CD4-positive, alpha-beta memory T cell (primary cell): Measurements from ENCODE around the gene OR51V1. TPM values are rescaled to one million over a fixed set of nuclear protein-coding genes. Genes with fewer than 3 reads are reported as not detected.
"Not testable (repeated sequence)": the region's sequence is repeated elsewhere in the genome, so short reads cannot be mapped to it uniquely, and the experiment has no call there.

ENCODE experiments used
- CTCF ChIA-PET: fragments of 350-600 bp; sonication (Branson Sonifier 250); formaldehyde crosslinking; loops from one replicate; lab custom pipeline; 2021; ENCODE audit warnings: inconsistent platforms; ENCODE audit not compliant: partially characterized antibody; lab: Charles Lee
- POLR2A ChIA-PET: fragments of 350-600 bp; sonication (Branson Sonifier 250); formaldehyde crosslinking; loops from one replicate; lab custom pipeline; 2021; ENCODE audit not compliant: partially characterized antibody; lab: Charles Lee
- DNase-seq, 5 donors: peaks; one replicate each; pipeline versions ENCODE4 v3.0.0 to v3.0.0-alpha.2; 2020 to 2022; ENCODE audit warnings: mixed read lengths in 1 of 5
- H3K27ac ChIP-seq: one replicate; pipeline ENCODE4 v1.7.0; 2013; ENCODE audit warnings: low read depth, low read length
- H3K27me3 ChIP-seq: 2 replicates; pipeline ENCODE4 v1.7.0; 2013; ENCODE audit warnings: mild to moderate bottlenecking, low read length, moderate library complexity; ENCODE audit not compliant: insufficient read depth
- H3K36me3 ChIP-seq: 2 replicates; pipeline ENCODE4 v1.7.0; 2013; ENCODE audit warnings: mild to moderate bottlenecking, low read length, moderate library complexity; ENCODE audit not compliant: insufficient read depth
- H3K4me1 ChIP-seq: 2 replicates; pipeline ENCODE4 v1.7.0; 2013; ENCODE audit warnings: mild to moderate bottlenecking, low read length, moderate library complexity; ENCODE audit not compliant: insufficient read depth
- H3K4me3 ChIP-seq, 2 donors: one replicate each; pipeline ENCODE4 v1.7.0; 2013; ENCODE audit warnings: low read length in 2 of 2, mild to moderate bottlenecking in 1 of 2
- H3K9me3 ChIP-seq, 2 donors: one replicate each; pipeline ENCODE4 v1.7.0; 2013; ENCODE audit warnings: low read length in 2 of 2, control low read depth in 1 of 2; ENCODE audit not compliant: control insufficient read depth in 1 of 2
- H3K27ac Mint-ChIP-seq, 7 donors: one replicate each; pipeline ENCODE4 v1.8.0; 2020 to 2021; ENCODE audit warnings: mixed read lengths in 7 of 7, mild to moderate bottlenecking in 6 of 7, inconsistent platforms in 3 of 7, moderate library complexity in 3 of 7
- H3K27me3 Mint-ChIP-seq, 2 donors: one replicate each; pipeline ENCODE4 v1.8.0; 2020 to 2021; ENCODE audit warnings: mixed read lengths in 2 of 2
- H3K36me3 Mint-ChIP-seq, 2 donors: one replicate each; pipeline ENCODE4 v1.8.0; 2020 to 2021; ENCODE audit warnings: mixed read lengths in 2 of 2, inconsistent platforms in 1 of 2, mild to moderate bottlenecking in 1 of 2
- H3K4me1 Mint-ChIP-seq, 4 donors: one replicate each; pipeline ENCODE4 v1.8.0; 2020 to 2021; ENCODE audit warnings: mixed read lengths in 4 of 4, mild to moderate bottlenecking in 1 of 4
- H3K4me3 Mint-ChIP-seq, 8 donors: one replicate each; pipeline ENCODE4 v1.8.0; 2020 to 2021; ENCODE audit warnings: mixed read lengths in 8 of 8, mild to moderate bottlenecking in 7 of 8, moderate library complexity in 6 of 8, inconsistent platforms in 3 of 8
- H3K9me3 Mint-ChIP-seq, 8 donors: one replicate each; pipeline ENCODE4 v1.8.0; 2020 to 2021; ENCODE audit warnings: mixed read lengths in 8 of 8, mild to moderate bottlenecking in 5 of 8, inconsistent platforms in 3 of 8, moderate library complexity in 1 of 8
- intact Hi-C: fragments of 100-400 bp; cut with micrococcal nuclease; formaldehyde crosslinking; loops from one replicate; pipeline ENCODE4 v1.15.1; 2023
- polyA plus RNA-seq, 2 donors: library from polyadenylated mRNA; unstranded; fragments of 300-500 nt; fragmentation: Illumina TruSeq; gene quantifications; one replicate each; pipeline ENCODE4 v1.2.3, GENCODE V29; 2021
- total RNA-seq, 2 experiments: library from RNA; stranded (reverse); gene quantifications; one replicate each; pipeline ENCODE4 v1.2.3, GENCODE V29; 2021

Gene OR51V1
- total and polyA plus RNA-seq, 4 experiments from 2014 or later = not detected

- H3K4me1 Mint-ChIP-seq = no peaks in the 10 kb centered on the region
- Histone ChIP-seq H3K36me3 (no peaks in the 10 kb centered on the region), H3K27ac (no peak overlapping the region), H3K27me3 (no peaks in the 10 kb centered on the region), H3K4me3 (no peak overlapping the region), H3K4me1 (no peaks in the 10 kb centered on the region), H3K9me3 (no peaks in the 10 kb centered on the region)
- no peaks in the 10 kb centered on the region for H3K36me3 Mint-ChIP-seq
- intact Hi-C loops = no loop called here
- H3K27ac Mint-ChIP-seq = no peak overlapping the region
- DNase-seq = no peak
- ChIA-PET CTCF (no interaction called here), POLR2A (no interaction called here)
- H3K9me3 Mint-ChIP-seq = peaks cover 0 to 2% (median 0%) of the 10 kb centered on the region in 8 donors
- no peaks in the 10 kb centered on the region for H3K27me3 Mint-ChIP-seq
- no peak overlapping the region for H3K4me3 Mint-ChIP-seq
Observed at GRCh38 chr11:5171856-5172255, 28.6 kb downstream of the OR51V1 start.

DNA sequence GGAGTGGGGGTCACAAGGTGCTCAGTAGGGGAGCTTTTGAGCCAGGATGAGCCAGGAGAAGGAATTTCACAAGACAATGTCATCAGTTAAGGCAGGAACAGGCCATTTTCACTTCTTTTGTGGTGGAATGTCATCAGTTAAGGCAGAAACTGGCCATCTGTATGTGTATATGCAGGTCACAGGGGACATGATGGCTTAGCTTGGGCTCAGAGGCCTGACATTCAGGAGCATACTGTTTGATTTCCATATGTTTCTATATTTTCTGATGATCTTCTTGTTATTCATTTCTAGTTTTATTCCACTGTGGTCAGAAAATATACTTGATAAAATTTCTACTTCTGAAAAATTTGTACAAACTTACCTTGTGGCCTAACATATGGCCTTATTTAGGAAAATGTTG is 34.6 kb downstream of the OR51V1 start:
- CTCF ChIA-PET, H3K27me3 Mint-ChIP-seq, POLR2A ChIA-PET, H3K4me3 Mint-ChIP-seq, H3K4me1 ChIP-seq, H3K4me1 Mint-ChIP-seq, H3K27ac ChIP-seq, H3K36me3 ChIP-seq, H3K9me3 Mint-ChIP-seq, H3K27me3 ChIP-seq, H3K9me3 ChIP-seq, H3K27ac Mint-ChIP-seq, H3K4me3 ChIP-seq, intact Hi-C loops, DNase-seq, H3K36me3 Mint-ChIP-seq: not testable (repeated sequence)

- H3K27me3 Mint-ChIP-seq, H3K4me3 Mint-ChIP-seq, H3K27ac Mint-ChIP-seq, DNase-seq, H3K27me3 ChIP-seq, intact Hi-C loops, H3K27ac ChIP-seq, H3K4me3 ChIP-seq, H3K9me3 ChIP-seq, H3K36me3 ChIP-seq, H3K36me3 Mint-ChIP-seq, CTCF ChIA-PET, POLR2A ChIA-PET, H3K4me1 Mint-ChIP-seq, H3K9me3 Mint-ChIP-seq, H3K4me1 ChIP-seq: not testable (repeated sequence)
Observed at GRCh38 chr11:5164807-5165206, 35.7 kb downstream of the OR51V1 start.

DNA sequence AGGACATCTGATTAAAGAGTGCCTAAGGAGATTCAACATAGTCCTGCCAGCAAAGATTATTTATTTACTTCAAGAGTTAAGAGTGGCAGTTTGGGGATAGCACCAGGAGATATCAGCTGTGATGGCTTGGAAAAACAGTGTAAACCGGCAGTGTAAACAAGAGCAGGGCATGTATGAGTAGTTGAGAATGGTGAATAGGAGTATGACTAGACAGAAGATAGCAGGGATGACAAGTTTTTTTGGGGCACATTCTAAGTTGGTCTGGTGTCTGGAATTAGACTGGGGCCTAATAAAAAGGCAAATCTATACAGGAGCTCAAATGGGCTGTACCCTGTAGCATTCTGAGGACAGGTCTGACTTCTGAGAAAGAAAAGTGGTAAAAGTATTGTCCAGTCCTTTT is 39.4 kb downstream of the OR51V1 start:
- H3K4me1 Mint-ChIP-seq, H3K36me3 Mint-ChIP-seq, H3K27ac Mint-ChIP-seq, intact Hi-C loops, H3K9me3 Mint-ChIP-seq, H3K4me3 ChIP-seq, DNase-seq, H3K27me3 Mint-ChIP-seq, H3K27me3 ChIP-seq, H3K36me3 ChIP-seq, CTCF ChIA-PET, H3K4me1 ChIP-seq, H3K9me3 ChIP-seq, H3K27ac ChIP-seq, POLR2A ChIA-PET, H3K4me3 Mint-ChIP-seq: not testable (repeated sequence)

DNA sequence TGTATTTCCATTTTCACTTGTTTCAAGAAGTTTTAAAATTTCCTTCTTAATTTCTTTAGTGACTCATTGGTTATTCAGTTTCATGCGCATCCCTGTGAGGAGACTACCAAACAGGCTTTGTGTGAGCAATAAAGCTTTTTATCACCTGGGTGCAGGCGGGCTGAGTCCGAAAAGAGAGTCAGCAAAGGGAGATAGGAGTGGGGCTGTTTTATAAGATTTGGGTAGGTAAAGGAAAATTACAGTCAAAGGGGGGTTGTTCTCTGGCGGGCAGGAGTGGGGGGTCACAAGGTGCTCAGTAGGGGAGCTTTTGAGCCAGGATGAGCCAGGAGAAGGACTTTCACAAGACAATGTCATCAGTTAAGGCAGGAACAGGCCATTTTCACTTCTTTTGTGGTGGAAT is 40.3 kb downstream of the OR51V1 start:
- CTCF ChIA-PET, H3K27ac ChIP-seq, H3K9me3 ChIP-seq, H3K4me1 Mint-ChIP-seq, H3K36me3 ChIP-seq, H3K4me3 ChIP-seq, DNase-seq, intact Hi-C loops, H3K4me1 ChIP-seq, H3K27me3 ChIP-seq, H3K27ac Mint-ChIP-seq, POLR2A ChIA-PET, H3K27me3 Mint-ChIP-seq, H3K36me3 Mint-ChIP-seq, H3K9me3 Mint-ChIP-seq, H3K4me3 Mint-ChIP-seq: not testable (repeated sequence)

GRCh38 chr11:5159806-5160205 is 40.7 kb downstream of the OR51V1 start:
- ChIA-PET POLR2A (no interaction called here), CTCF (no interaction called here)
- H3K27me3 ChIP-seq = no peaks in the 10 kb centered on the region
- intact Hi-C loops = no loop called here
- Mint-ChIP-seq H3K27me3 (peaks cover 4 to 9% of the 10 kb centered on the region in 2 donors), H3K36me3 (no peaks in the 10 kb centered on the region), H3K27ac (no peak overlapping the region), H3K9me3 (peaks cover 0 to 3% (median 0%) of the 10 kb centered on the region in 8 donors), H3K4me3 (no peak overlapping the region), H3K4me1 (no peaks in the 10 kb centered on the region)
- no peaks in the 10 kb centered on the region for H3K4me1 ChIP-seq
- H3K4me3 ChIP-seq = no peak overlapping the region
- H3K36me3 ChIP-seq = no peaks in the 10 kb centered on the region
- DNase-seq = no peak
- H3K9me3 ChIP-seq = no peaks in the 10 kb centered on the region
- no peak overlapping the region for H3K27ac ChIP-seq

DNA sequence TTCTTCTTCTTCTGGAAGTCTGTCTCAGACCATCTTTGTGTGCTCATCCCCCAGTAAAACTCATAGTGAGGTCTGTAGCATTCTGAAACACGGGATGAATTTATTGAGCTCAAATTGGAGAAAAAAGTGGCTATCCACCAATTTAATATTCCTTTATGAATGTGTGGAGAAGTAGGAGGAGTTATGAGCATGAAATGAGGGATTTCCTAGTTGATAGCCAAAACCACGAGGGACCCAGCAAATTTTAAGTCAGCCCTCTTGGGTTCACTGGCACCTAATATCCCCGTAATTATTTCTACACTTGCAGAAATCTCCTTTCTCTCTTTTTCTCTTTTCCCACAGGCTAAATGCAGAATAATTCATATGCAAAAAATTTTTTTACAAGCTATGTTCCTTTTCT is 45.8 kb downstream of the OR51V1 start, which contains the start of gene OR52A1:
Gene OR52A1 (minus strand): TSS at position 101 of the 400 bp plus-strand sequence. CDS start 2,388 bp downstream, outside the sequence.
- POLR2A ChIA-PET = no interaction called here
- Mint-ChIP-seq H3K27ac (no peak within 1 kb of the TSS), H3K36me3 (no peaks in the 10 kb centered on the region), H3K4me3 (no peak within 1 kb of the TSS), H3K4me1 (no peaks in the 10 kb centered on the region), H3K27me3 (peaks cover 2 to 3% of the 10 kb centered on the region in 2 donors), H3K9me3 (peaks cover 0 to 3% (median 0%) of the 10 kb centered on the region in 8 donors)
- no peak within 1 kb of the TSS for H3K27ac ChIP-seq
- intact Hi-C loops = no loop called here
- H3K9me3 ChIP-seq = no peaks in the 10 kb centered on the region
- CTCF ChIA-PET = no interaction called here
- no peaks in the 10 kb centered on the region for H3K36me3 ChIP-seq
- DNase-seq = no peak
- H3K27me3 ChIP-seq = no peaks in the 10 kb centered on the region
- no peak within 1 kb of the TSS for H3K4me3 ChIP-seq
- no peaks in the 10 kb centered on the region for H3K4me1 ChIP-seq
